GM06990 (cell line): ENCODE data around the gene LCP2.

Source experiments
- DNase-seq: peaks from one replicate; pipeline ENCODE4 v3.0.0-alpha.2; 2011; ENCODE audit not compliant: insufficient read length; ENCODE audit errors: extremely low read depth
- H3K27me3 ChIP-seq: replicated peaks from 2 replicates; pipeline ENCODE4 v1.6.0; 2011; ENCODE audit warnings: low read length; ENCODE audit not compliant: control insufficient read depth, insufficient read depth
- H3K36me3 ChIP-seq: 2 replicates; pipeline ENCODE4 v1.5.1; 2011; ENCODE audit warnings: low read length; ENCODE audit not compliant: control insufficient read depth, insufficient read depth
- H3K4me3 ChIP-seq: replicated peaks from 2 replicates; pipeline ENCODE4 v1.5.1; 2011; ENCODE audit warnings: low read depth, mild to moderate bottlenecking, control low read depth, low read length
- TF ChIP-seq, protein P1 (sequence below): IDR thresholded peaks from 2 replicates; pipeline ENCODE4 v1.5.1; 2011; ENCODE audit warnings: low read length, control low read depth, mild to moderate bottlenecking, inconsistent platforms; ENCODE audit not compliant: insufficient read depth, poor library complexity, severe bottlenecking

LCP2 gene

GRCh38 chr5:170269579-170269978 lies 28.0 kb downstream of the LCP2 start:
- Histone ChIP-seq H3K27me3 (no peaks in the 10 kb centered on the region), H3K36me3 (peaks cover 16% of the 10 kb centered on the region)
- TF ChIP-seq, protein P1, sequence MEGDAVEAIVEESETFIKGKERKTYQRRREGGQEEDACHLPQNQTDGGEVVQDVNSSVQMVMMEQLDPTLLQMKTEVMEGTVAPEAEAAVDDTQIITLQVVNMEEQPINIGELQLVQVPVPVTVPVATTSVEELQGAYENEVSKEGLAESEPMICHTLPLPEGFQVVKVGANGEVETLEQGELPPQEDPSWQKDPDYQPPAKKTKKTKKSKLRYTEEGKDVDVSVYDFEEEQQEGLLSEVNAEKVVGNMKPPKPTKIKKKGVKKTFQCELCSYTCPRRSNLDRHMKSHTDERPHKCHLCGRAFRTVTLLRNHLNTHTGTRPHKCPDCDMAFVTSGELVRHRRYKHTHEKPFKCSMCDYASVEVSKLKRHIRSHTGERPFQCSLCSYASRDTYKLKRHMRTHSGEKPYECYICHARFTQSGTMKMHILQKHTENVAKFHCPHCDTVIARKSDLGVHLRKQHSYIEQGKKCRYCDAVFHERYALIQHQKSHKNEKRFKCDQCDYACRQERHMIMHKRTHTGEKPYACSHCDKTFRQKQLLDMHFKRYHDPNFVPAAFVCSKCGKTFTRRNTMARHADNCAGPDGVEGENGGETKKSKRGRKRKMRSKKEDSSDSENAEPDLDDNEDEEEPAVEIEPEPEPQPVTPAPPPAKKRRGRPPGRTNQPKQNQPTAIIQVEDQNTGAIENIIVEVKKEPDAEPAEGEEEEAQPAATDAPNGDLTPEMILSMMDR: no peak

DNA sequence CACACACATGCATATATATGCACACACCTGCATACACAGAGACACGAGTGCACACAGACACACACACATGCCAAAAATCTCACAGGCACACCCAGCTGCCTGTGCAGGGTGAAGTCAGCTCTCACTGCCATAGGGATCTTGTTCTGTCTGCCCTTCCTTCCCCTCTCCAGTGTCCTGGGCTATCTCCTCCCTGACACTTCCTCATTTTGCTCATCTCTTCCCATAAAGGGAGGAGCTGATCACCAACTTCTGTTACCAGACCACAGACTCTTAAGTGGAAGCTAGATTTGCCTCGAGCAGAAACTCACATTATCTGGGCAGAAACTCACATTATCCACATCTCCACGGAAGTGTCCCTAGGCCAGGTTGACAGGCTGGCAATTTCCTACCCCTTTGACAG lies 28.7 kb downstream of the LCP2 start:
- TF ChIP-seq, protein P1: no peak
- peaks cover 15% of the 10 kb centered on the region for H3K36me3 ChIP-seq
- no peaks in the 10 kb centered on the region for H3K27me3 ChIP-seq
- H3K4me3 ChIP-seq: no peak overlapping the region
- DNase-seq: no peak

More at GRCh38 chr5:170269579-170269978, 28.0 kb downstream of the LCP2 start:
- no peak for DNase-seq
- H3K4me3 ChIP-seq: no peak overlapping the region

GRCh38 chr5:170268153-170268689 lies 29.4 kb downstream of the LCP2 start:
- H3K36me3 ChIP-seq: peaks cover 14% of the 10 kb centered on the region
- no peaks in the 10 kb centered on the region for H3K27me3 ChIP-seq
- no peak overlapping the region for H3K4me3 ChIP-seq
- DNase-seq: no peak
- TF ChIP-seq, protein P1: no peak

GRCh38 chr5:170267431-170268152 lies 30.0 kb downstream of the LCP2 start:
- peaks cover 11% of the 10 kb centered on the region for H3K36me3 ChIP-seq
- DNase-seq: peak; percentile 31
- TF ChIP-seq, protein P1: peak; percentile 81

GRCh38 chr5:170266570-170267381 lies 30.8 kb downstream of the LCP2 start:
- TF ChIP-seq, protein P1: no peak
- Histone ChIP-seq H3K27me3 (no peaks in the 10 kb centered on the region), H3K4me3 (no peak overlapping the region), H3K36me3 (peaks cover 11% of the 10 kb centered on the region)
- DNase-seq: no peak

More at GRCh38 chr5:170267431-170268152, 30.0 kb downstream of the LCP2 start:
- Histone ChIP-seq H3K27me3 (no peaks in the 10 kb centered on the region), H3K4me3 (no peak overlapping the region)
